ENCODE measurements around the gene NEDD8.

DNA sequence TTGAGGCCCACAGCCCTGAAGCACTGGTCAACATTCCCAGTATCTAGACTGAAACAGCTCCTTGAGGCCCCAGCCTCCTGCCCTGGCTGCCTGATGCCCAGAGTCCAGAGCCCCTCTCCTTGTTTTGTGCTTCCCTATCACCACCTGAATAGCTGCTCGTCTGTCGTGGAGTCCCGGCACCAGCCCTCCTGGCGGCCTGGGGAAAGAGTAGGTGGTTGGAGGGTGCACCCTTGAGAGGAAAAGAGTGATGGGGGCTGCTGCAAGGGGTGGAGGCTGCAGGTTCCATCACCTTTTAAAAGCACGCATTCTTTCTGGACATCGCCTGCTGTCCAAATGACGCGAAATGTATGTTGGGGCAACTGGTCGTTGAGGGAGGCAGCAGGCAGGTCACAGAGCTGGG lies 36.1 kb upstream of the NEDD8 start:
- TF ChIP-seq POLR2AphosphoS5 (IDR thresholded peaks at IDR 0.05; ENCODE audit: insufficient read depth, low read depth, low read length) = no peak
- TF ChIP-seq, protein P1, sequence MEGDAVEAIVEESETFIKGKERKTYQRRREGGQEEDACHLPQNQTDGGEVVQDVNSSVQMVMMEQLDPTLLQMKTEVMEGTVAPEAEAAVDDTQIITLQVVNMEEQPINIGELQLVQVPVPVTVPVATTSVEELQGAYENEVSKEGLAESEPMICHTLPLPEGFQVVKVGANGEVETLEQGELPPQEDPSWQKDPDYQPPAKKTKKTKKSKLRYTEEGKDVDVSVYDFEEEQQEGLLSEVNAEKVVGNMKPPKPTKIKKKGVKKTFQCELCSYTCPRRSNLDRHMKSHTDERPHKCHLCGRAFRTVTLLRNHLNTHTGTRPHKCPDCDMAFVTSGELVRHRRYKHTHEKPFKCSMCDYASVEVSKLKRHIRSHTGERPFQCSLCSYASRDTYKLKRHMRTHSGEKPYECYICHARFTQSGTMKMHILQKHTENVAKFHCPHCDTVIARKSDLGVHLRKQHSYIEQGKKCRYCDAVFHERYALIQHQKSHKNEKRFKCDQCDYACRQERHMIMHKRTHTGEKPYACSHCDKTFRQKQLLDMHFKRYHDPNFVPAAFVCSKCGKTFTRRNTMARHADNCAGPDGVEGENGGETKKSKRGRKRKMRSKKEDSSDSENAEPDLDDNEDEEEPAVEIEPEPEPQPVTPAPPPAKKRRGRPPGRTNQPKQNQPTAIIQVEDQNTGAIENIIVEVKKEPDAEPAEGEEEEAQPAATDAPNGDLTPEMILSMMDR (IDR thresholded peaks at IDR 0.05; ENCODE audit: extremely low read depth in 1 of 2, insufficient read depth in 1 of 2, low read depth in 1 of 2, low read length in 2 of 2) = no peak
- no peak for TF ChIP-seq POLR2A (IDR thresholded peaks at IDR 0.05; ENCODE audit: low read depth, low read length)
- no peak for TF ChIP-seq EZH2 (IDR thresholded peaks at IDR 0.05; ENCODE audit: borderline replicate concordance, low read depth, low read length, severe bottlenecking)
- no peak for TF ChIP-seq GATA2 (IDR thresholded peaks at IDR 0.05; ENCODE audit: insufficient read depth, insufficient read length, low read depth, low read length)
- TF ChIP-seq, protein P2, sequence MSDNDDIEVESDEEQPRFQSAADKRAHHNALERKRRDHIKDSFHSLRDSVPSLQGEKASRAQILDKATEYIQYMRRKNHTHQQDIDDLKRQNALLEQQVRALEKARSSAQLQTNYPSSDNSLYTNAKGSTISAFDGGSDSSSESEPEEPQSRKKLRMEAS (IDR thresholded peaks at IDR 0.05; ENCODE audit: insufficient read depth, insufficient read length) = no peak

Data from endothelial cell of umbilical vein (primary cell).